Measurements from ENCODE around the gene LRRC32. TPM values are rescaled to one million over a fixed set of nuclear protein-coding genes. Genes with fewer than 3 reads are reported as not detected.

The LRRC32 gene
- total and polyA plus RNA-seq, 10 of the 15 experiments (the other 5 are each of a cell fraction or from before 2014, with no cell fraction given) = 0.56 to 20.8 (median 7.4) TPM

DNA sequence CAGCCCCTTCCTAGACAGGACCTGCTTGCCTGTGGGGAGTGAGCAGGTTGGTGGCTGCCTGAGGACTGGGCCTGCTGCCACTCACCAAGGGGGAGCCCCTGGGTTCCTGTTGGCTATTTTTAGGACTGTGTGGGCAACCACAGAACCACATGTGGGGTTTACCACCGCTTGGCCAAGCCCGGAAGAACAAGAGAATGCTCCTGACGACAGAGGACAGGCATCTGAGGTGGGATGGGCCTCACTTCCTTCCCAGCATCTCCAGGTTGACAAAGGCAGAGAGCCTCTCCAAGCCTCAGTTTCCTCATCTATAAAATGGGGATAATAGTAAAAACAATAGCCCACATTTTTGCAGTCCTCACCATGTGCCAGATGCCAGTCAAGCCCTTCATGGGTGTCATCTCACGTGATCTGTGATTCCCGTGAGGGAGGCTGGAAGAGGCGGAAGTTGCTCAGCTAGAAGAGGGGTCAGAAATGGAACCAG lies 43.6 kb downstream of the LRRC32 start (continued):
- TF ChIP-seq KDM1A (IDR thresholded peaks at IDR 0.05; ENCODE audit: borderline replicate concordance) = no peak
- TF ChIP-seq EGR1 (IDR thresholded peaks at IDR 0.05; ENCODE audit: borderline replicate concordance in 1 of 2, low read depth in 2 of 2, low read length in 2 of 2) = no peak

GRCh38 chr11:76626266-76626665 lies 44.3 kb downstream of the LRRC32 start:
- Histone ChIP-seq H3K4me2 (ENCODE audit: control insufficient read depth, insufficient read depth) (no peak overlapping the region), H2AFZ (ENCODE audit: control insufficient read depth, low read depth, low read length) (no peak overlapping the region), H3K4me1 (ENCODE audit: control insufficient read depth, insufficient read depth, low read length) (peaks cover 41% of the 10 kb centered on the region), H3K4me3 (no peak overlapping the region), H4K20me1 (ENCODE audit: control insufficient read depth, insufficient read depth) (no peaks in the 10 kb centered on the region; the same call in 1 of the 2 replicates), H3K9ac (ENCODE audit: control insufficient read depth, insufficient read depth, low read length) (no peak overlapping the region), H3K79me2 (ENCODE audit: control insufficient read depth, insufficient read depth, low read length) (no peaks in the 10 kb centered on the region), H3K27ac (ENCODE audit: control insufficient read depth, insufficient read depth) (no peak overlapping the region), H3K36me3 (ENCODE audit: control insufficient read depth in 2 of 2, insufficient read depth in 2 of 2, low read length in 1 of 2) (no peaks in the 10 kb centered on the region), H3K9me3 (replicated peaks; ENCODE audit: control insufficient read depth, insufficient read depth, low read length) (peaks cover 18% of the 10 kb centered on the region; the same call in 2 of the 3 replicates), H3K27me3 (replicated peaks in 1 of 2; ENCODE audit: control insufficient read depth in 2 of 2, insufficient read depth in 2 of 2, low read length in 1 of 2) (peaks cover 0 to 13% of the 10 kb centered on the region in 2 experiments; a peak in 1 of 4 replicates)
- 47% methylated on average over 3 of the region's 3 CpGs for WGBS (ENCODE audit: insufficient coverage, insufficient replicate concordance, low lambda C conversion rate, missing lambda C conversion rate)
- FAIRE-seq (no peak), ATAC-seq (no peak), DNase-seq (ENCODE audit: low read depth, low spot score) (no peak)
- intact Hi-C loops (cut with micrococcal nuclease; ENCODE audit: unreplicated experiment) (loop anchor here (2.0 kb wide), 1 partner anchor 47 kb away; no protein-coding TSS in a partner anchor), in situ Hi-C loops (cut with MboI) (loop anchor here (5.0 kb wide), 1 partner anchor 46 kb away; the partner anchor contains the start of gene LRRC32)
- no TSS peak for BruUV-seq (replicated peaks)
- ChIA-PET POLR2A (interaction anchor here (1.6 to 2.2 kb wide), 4 partner anchors 15 to 45 kb away, joined by 4 to 6 read pairs (median 4); partner anchors contain the start of gene LRRC32), RAD21 (ENCODE audit: unreplicated experiment) (interaction anchor here (1.9 to 11.6 kb wide), 3 partner anchors 15 to 45 kb away, joined by 7 to 145 read pairs (median 16); partner anchors contain the start of gene LRRC32), SMC1A (ENCODE audit: uncharacterized antibody, unreplicated experiment) (interaction anchor here (0.6 to 3.2 kb wide), 7 partner anchors 11 to 52 kb away, joined by 3 to 50 read pairs (median 5); partner anchors contain the start of gene LRRC32), CTCF (interaction anchor here (1.3 to 10.0 kb wide), 4 partner anchors 27 to 60 kb away, joined by 3 to 70 read pairs (median 5); partner anchors contain the start of gene LRRC32)
- TF ChIP-seq NFYA (IDR thresholded peaks at IDR 0.05; ENCODE audit: borderline replicate concordance, low read depth, low read length) (no peak), EGR1 (IDR thresholded peaks at IDR 0.05; ENCODE audit: borderline replicate concordance in 1 of 2, low read depth in 2 of 2, low read length in 2 of 2) (no peak), CREM (IDR thresholded peaks at IDR 0.05; ENCODE audit: low read depth) (no peak), RCOR1 (conservative IDR thresholded peaks at IDR 0.05; ENCODE audit: low read depth, low read length) (no peak), RBBP5 (conservative IDR thresholded peaks at IDR 0.05) (no peak), BCL11A (IDR thresholded peaks at IDR 0.05; ENCODE audit: low read depth, low read length) (no peak), JUNB (IDR thresholded peaks at IDR 0.05) (no peak), NFIC (IDR thresholded peaks at IDR 0.05; ENCODE audit: low read depth, low read length) (no peak), RUNX3 (IDR thresholded peaks at IDR 0.05; ENCODE audit: low read length) (no peak), CBFB (IDR thresholded peaks at IDR 0.05; ENCODE audit: low read depth) (no peak), DPF2 (IDR thresholded peaks at IDR 0.05) (no peak), TCF12 (IDR thresholded peaks at IDR 0.05; ENCODE audit: low read depth, low read length) (no peak), RB1 (IDR thresholded peaks at IDR 0.05; ENCODE audit: borderline replicate concordance) (no peak), NRF1 (conservative IDR thresholded peaks at IDR 0.05; ENCODE audit: low read depth, low read length) (no peak), NBN (IDR thresholded peaks at IDR 0.05) (no peak), TCF3 (IDR thresholded peaks at IDR 0.05; ENCODE audit: borderline replicate concordance, insufficient read depth, low read depth, low read length) (no peak), IKZF1 (conservative IDR thresholded peaks at IDR 0.05) (no peak), USF1 (IDR thresholded peaks at IDR 0.05; ENCODE audit: borderline replicate concordance, extremely low read length, insufficient read depth, low read depth, low read length) (no peak)
